HL-60 (cell line): ENCODE measurements around the gene TECRL.

Experiments used
- DNase-seq, 2 experiments: peaks; one replicate each; pipeline ENCODE4 v3.0.0-alpha.2; 2010 to 2020; ENCODE audit warnings: low read depth in 1 of 2, low spot score in 1 of 2
- H3K27ac ChIP-seq: fragments of 250-450 bp; sonication (Bioruptor Pico); replicated peaks from 2 replicates; pipeline ENCODE4 v1.5.1; 2020; ENCODE audit warnings: mild to moderate bottlenecking, moderate library complexity
- H3K27me3 ChIP-seq: fragments of 250-450 bp; sonication (Bioruptor Pico); 2 replicates; pipeline ENCODE4 v1.5.1; 2021; ENCODE audit warnings: mild to moderate bottlenecking, moderate library complexity; ENCODE audit not compliant: insufficient read depth, poor library complexity, severe bottlenecking
- H3K4me3 ChIP-seq: replicated peaks from 2 replicates; pipeline ENCODE4 v1.5.1; 2011; ENCODE audit warnings: mild to moderate bottlenecking, control low read depth, low read length; ENCODE audit not compliant: insufficient read depth
- CTCF ChIP-seq: IDR thresholded peaks from one replicate; pipeline ENCODE4 v1.5.1; 2011; ENCODE audit warnings: low read length, control low read depth, inconsistent platforms; ENCODE audit not compliant: insufficient read depth
- GABPA ChIP-seq: IDR thresholded peaks from 2 replicates; pipeline ENCODE4 v1.6.1; 2012; ENCODE audit warnings: low read depth
- POLR2AphosphoS5 ChIP-seq: IDR thresholded peaks from 2 replicates; pipeline ENCODE4 v1.6.1; 2012; ENCODE audit warnings: low read depth
- REST ChIP-seq: IDR thresholded peaks from 2 replicates; pipeline ENCODE4 v1.6.1; 2012; ENCODE audit warnings: low read depth; ENCODE audit not compliant: insufficient replicate concordance
- SPI1 ChIP-seq: IDR thresholded peaks from 2 replicates; pipeline ENCODE4 v1.6.1; 2012; ENCODE audit warnings: low read depth, mild to moderate bottlenecking, borderline replicate concordance

TECRL gene

GRCh38 chr4:64341711-64342110 lies 67.5 kb downstream of the TECRL start:
- Histone ChIP-seq H3K4me3 (no peak overlapping the region), H3K27ac (no peak overlapping the region), H3K27me3 (no peaks in the 10 kb centered on the region)
- TF ChIP-seq POLR2AphosphoS5 (no peak), SPI1 (no peak), GABPA (no peak), REST (no peak)
- no peak for DNase-seq

- TF ChIP-seq POLR2AphosphoS5 (no peak), CTCF (no peak), SPI1 (no peak), REST (no peak), GABPA (no peak)
- Histone ChIP-seq H3K4me3 (no peak overlapping the region), H3K27ac (no peak overlapping the region), H3K27me3 (no peaks in the 10 kb centered on the region)
- DNase-seq, result no peak
These were observed 68.8 kb downstream of the TECRL start for GRCh38 chr4:64340218-64341110.

- H3K27ac ChIP-seq, result no peak overlapping the region
- H3K4me3 ChIP-seq, result no peak overlapping the region
- TF ChIP-seq CTCF (no peak), REST (no peak), GABPA (no peak), POLR2AphosphoS5 (no peak), SPI1 (no peak)
- H3K27me3 ChIP-seq, result no peaks in the 10 kb centered on the region
- DNase-seq, result no peak
These were observed 74.3 kb downstream of the TECRL start for GRCh38 chr4:64334964-64335363.
